Measurements from ENCODE around the gene MTG1.

- TF ChIP-seq REST (IDR thresholded peaks at IDR 0.05; ENCODE audit: insufficient replicate concordance, low read depth) (no peak), GABPA (IDR thresholded peaks at IDR 0.05; ENCODE audit: low read depth) (no peak), CTCF (IDR thresholded peaks at IDR 0.05; ENCODE audit: insufficient read depth, low read length) (no peak), POLR2AphosphoS5 (IDR thresholded peaks at IDR 0.05; ENCODE audit: low read depth) (no peak), SPI1 (IDR thresholded peaks at IDR 0.05; ENCODE audit: borderline replicate concordance, low read depth) (no peak)
Observed at GRCh38 chr10:133461027-133461426, 67.1 kb downstream of the MTG1 start.

Data from HL-60 (cell line).